Stomach smooth muscle (tissue), 2 donors: ENCODE measurements around the gene SEC23B.

ENCODE experiments used
- H3K27ac ChIP-seq: one replicate; pipeline ENCODE4 v1.7.0; 2013; ENCODE audit warnings: mild to moderate bottlenecking, low read length, inconsistent platforms
- H3K27me3 ChIP-seq, 2 donors: one replicate each; pipeline ENCODE4 v1.7.0; 2013; ENCODE audit warnings: low read length in 2 of 2; ENCODE audit not compliant: insufficient read depth in 2 of 2, control insufficient read depth in 1 of 2
- H3K36me3 ChIP-seq, 2 donors: one replicate each; pipeline ENCODE4 v1.7.0; 2013; ENCODE audit warnings: low read length in 2 of 2; ENCODE audit not compliant: control insufficient read depth in 2 of 2, insufficient read depth in 2 of 2
- H3K4me1 ChIP-seq: one replicate; pipeline ENCODE4 v1.7.0; 2013; ENCODE audit warnings: low read length; ENCODE audit not compliant: control insufficient read depth, insufficient read depth
- H3K4me3 ChIP-seq, 2 donors: one replicate each; pipeline ENCODE4 v1.7.0; 2013; ENCODE audit warnings: low read length in 2 of 2
- H3K9ac ChIP-seq, 2 donors: one replicate each; pipeline ENCODE4 v1.7.0; 2013; ENCODE audit warnings: low read length in 2 of 2, mild to moderate bottlenecking in 1 of 2
- H3K9me3 ChIP-seq, 2 donors: one replicate each; pipeline ENCODE4 v1.7.0; 2013; ENCODE audit warnings: low read length in 2 of 2; ENCODE audit not compliant: control insufficient read depth in 2 of 2
- donor health status: healthy.
- donor health status: Pancreatic carcinoma.

Gene SEC23B

GRCh38 chr20:18585134-18585533, 77.4 kb downstream of the SEC23B start:
- H3K4me1 ChIP-seq = peaks cover 6% of the 10 kb centered on the region
- no peak overlapping the region for H3K9ac ChIP-seq
- H3K27me3 ChIP-seq = no peaks in the 10 kb centered on the region
- no peaks in the 10 kb centered on the region for H3K9me3 ChIP-seq
- no peak overlapping the region for H3K4me3 ChIP-seq
- H3K36me3 ChIP-seq = no peaks in the 10 kb centered on the region
- H3K27ac ChIP-seq = no peak overlapping the region

GRCh38 chr20:18587665-18588573, 80.2 kb downstream of the SEC23B start, which contains the start of gene DTD1:
Gene DTD1 (plus strand): TSS chr20:18588054. CDS start chr20:18588073, 19 bp downstream.
- Histone ChIP-seq H3K9ac (peak within 1 kb of the TSS; percentile 76 to 80), H3K4me1 (peaks cover 6% of the 10 kb centered on the region), H3K36me3 (no peaks in the 10 kb centered on the region), H3K4me3 (peak within 1 kb of the TSS; percentile 87 to 89), H3K27ac (peak within 1 kb of the TSS; percentile 24), H3K27me3 (no peaks in the 10 kb centered on the region), H3K9me3 (no peaks in the 10 kb centered on the region)

GRCh38 chr20:18588574-18588933, 80.8 kb downstream of the SEC23B start:
- Histone ChIP-seq H3K4me1 (peaks cover 6% of the 10 kb centered on the region), H3K27me3 (no peaks in the 10 kb centered on the region), H3K4me3 (peak overlapping the region; percentile 87 to 89), H3K9ac (peak overlapping the region; percentile 76 to 80), H3K36me3 (no peaks in the 10 kb centered on the region), H3K27ac (peak overlapping the region; percentile 24), H3K9me3 (no peaks in the 10 kb centered on the region)

GRCh38 chr20:18589941-18590674, 82.4 kb downstream of the SEC23B start:
- Histone ChIP-seq H3K4me3 (no peak overlapping the region), H3K4me1 (peaks cover 6% of the 10 kb centered on the region), H3K27ac (no peak overlapping the region), H3K9me3 (no peaks in the 10 kb centered on the region), H3K27me3 (no peaks in the 10 kb centered on the region), H3K9ac (no peak overlapping the region), H3K36me3 (peaks cover 0 to 5% of the 10 kb centered on the region in 2 donors)

GRCh38 chr20:18596270-18596669, 88.5 kb downstream of the SEC23B start:
- H3K9ac ChIP-seq = no peak overlapping the region
- no peaks in the 10 kb centered on the region for H3K9me3 ChIP-seq
- no peak overlapping the region for H3K4me3 ChIP-seq
- no peak overlapping the region for H3K27ac ChIP-seq
- H3K4me1 ChIP-seq = no peaks in the 10 kb centered on the region
- H3K36me3 ChIP-seq = peaks cover 11 to 16% of the 10 kb centered on the region in 2 donors
- H3K27me3 ChIP-seq = no peaks in the 10 kb centered on the region

- H3K9ac ChIP-seq = no peak overlapping the region
- H3K27me3 ChIP-seq = no peaks in the 10 kb centered on the region
- H3K4me1 ChIP-seq = peaks cover under 1% of the 10 kb centered on the region
- H3K9me3 ChIP-seq = no peaks in the 10 kb centered on the region
- H3K36me3 ChIP-seq = peaks cover 0 to 2% of the 10 kb centered on the region in 2 donors
- H3K27ac ChIP-seq = no peak overlapping the region
- no peak overlapping the region for H3K4me3 ChIP-seq
Observed at GRCh38 chr20:18609741-18610140, 102.0 kb downstream of the SEC23B start.
